ENCODE data around the gene PTPRJ. TPM values are rescaled to one million over a fixed set of nuclear protein-coding genes. Genes with fewer than 3 reads are reported as not detected.
"Not testable (repeated sequence)": the region's sequence is repeated elsewhere in the genome, so short reads cannot be mapped to it uniquely, and the experiment has no call there.

PTPRJ gene
- total and polyA plus RNA-seq, 2 experiments from 2014 or later, result 8.9 to 12.4 TPM

- H3K4me1 ChIP-seq (ENCODE audit: low read depth), result no peaks in the 10 kb centered on the region
- H3K4me3 ChIP-seq, result no peak overlapping the region
- DNase-seq (ENCODE audit: low read depth in 1 of 2, low spot score in 1 of 2), result no peak
- no peaks in the 10 kb centered on the region for H3K27me3 ChIP-seq
- no peaks in the 10 kb centered on the region for H3K9me3 ChIP-seq (ENCODE audit: low read depth)
- no peaks in the 10 kb centered on the region for H3K36me3 ChIP-seq
- no peak for TF ChIP-seq CTCF (IDR thresholded peaks at IDR 0.05; ENCODE audit: low read depth, low read length)
- no peak overlapping the region for H3K27ac ChIP-seq
Measured at GRCh38 chr11:48184452-48184851, 204.1 kb downstream of the PTPRJ start.

GRCh38 chr11:48190906-48191654 is 210.7 kb downstream of the PTPRJ start:
- H3K27me3 ChIP-seq; H3K9me3 ChIP-seq (ENCODE audit: low read depth); DNase-seq (ENCODE audit: low read depth in 1 of 2, low spot score in 1 of 2); H3K4me1 ChIP-seq (ENCODE audit: low read depth); H3K4me3 ChIP-seq; H3K36me3 ChIP-seq; H3K27ac ChIP-seq: not testable (repeated sequence)

GRCh38 chr11:48193876-48194275 is 213.5 kb downstream of the PTPRJ start:
- TF ChIP-seq CTCF (IDR thresholded peaks at IDR 0.05; ENCODE audit: low read depth, low read length), result no peak
- no peaks in the 10 kb centered on the region for H3K27me3 ChIP-seq
- no peak for DNase-seq (ENCODE audit: low read depth in 1 of 2, low spot score in 1 of 2)
- no peak overlapping the region for H3K27ac ChIP-seq
- no peaks in the 10 kb centered on the region for H3K36me3 ChIP-seq
- no peaks in the 10 kb centered on the region for H3K4me1 ChIP-seq (ENCODE audit: low read depth)
- H3K9me3 ChIP-seq (ENCODE audit: low read depth), result no peaks in the 10 kb centered on the region
- no peak overlapping the region for H3K4me3 ChIP-seq

- Histone ChIP-seq H3K27me3 (no peaks in the 10 kb centered on the region), H3K4me3 (no peak overlapping the region), H3K4me1 (ENCODE audit: low read depth) (no peaks in the 10 kb centered on the region), H3K9me3 (ENCODE audit: low read depth) (no peaks in the 10 kb centered on the region), H3K36me3 (no peaks in the 10 kb centered on the region), H3K27ac (no peak overlapping the region)
- no peak for TF ChIP-seq CTCF (IDR thresholded peaks at IDR 0.05; ENCODE audit: low read depth, low read length)
- DNase-seq (ENCODE audit: low read depth in 1 of 2, low spot score in 1 of 2), result no peak
Measured at GRCh38 chr11:48207881-48208280, 227.5 kb downstream of the PTPRJ start.

GRCh38 chr11:48210052-48210451 is 229.7 kb downstream of the PTPRJ start:
- Histone ChIP-seq H3K4me3 (no peak overlapping the region), H3K9me3 (ENCODE audit: low read depth) (no peaks in the 10 kb centered on the region), H3K27me3 (no peaks in the 10 kb centered on the region), H3K27ac (no peak overlapping the region), H3K36me3 (no peaks in the 10 kb centered on the region), H3K4me1 (ENCODE audit: low read depth) (no peaks in the 10 kb centered on the region)
- TF ChIP-seq CTCF (IDR thresholded peaks at IDR 0.05; ENCODE audit: low read depth, low read length), result no peak
- DNase-seq (ENCODE audit: low read depth in 1 of 2, low spot score in 1 of 2), result peak in 1 of 2 donors; percentile 0

- H3K27me3 ChIP-seq, result no peaks in the 10 kb centered on the region
- no peak for DNase-seq (ENCODE audit: low read depth in 1 of 2, low spot score in 1 of 2)
- H3K36me3 ChIP-seq, result no peaks in the 10 kb centered on the region
- no peaks in the 10 kb centered on the region for H3K9me3 ChIP-seq (ENCODE audit: low read depth)
- no peak for TF ChIP-seq CTCF (IDR thresholded peaks at IDR 0.05; ENCODE audit: low read depth, low read length)
- H3K4me3 ChIP-seq, result no peak within 1 kb of the TSS
- H3K27ac ChIP-seq, result no peak within 1 kb of the TSS
- no peaks in the 10 kb centered on the region for H3K4me1 ChIP-seq (ENCODE audit: low read depth)
Measured at GRCh38 chr11:48216510-48216909, 236.2 kb downstream of the PTPRJ start, which contains the start of gene OR4B1. OR4B1 (plus strand) TSS chr11:48216810; CDS start chr11:48216810, 0 bp downstream.

All from cardiac muscle cell (in vitro differentiated cells and primary cell).